ENCODE data around the gene PACC1. TPM values are rescaled to one million over a fixed set of nuclear protein-coding genes. Genes with fewer than 3 reads are reported as not detected.

The PACC1 gene
- total RNA-seq, 2 experiments from 2014 or later, result 11.1 to 11.7 TPM

GRCh38 chr1:212366901-212367300, 47.8 kb downstream of the PACC1 start:
- TF ChIP-seq CTCF (IDR thresholded peaks at IDR 0.05), result no peak
- ATAC-seq (no peak), DNase-seq (no peak)
- Mint-ChIP-seq H3K27me3 (no peaks in the 10 kb centered on the region), H3K4me3 (no peak overlapping the region), H3K9me3 (peaks cover 3% of the 10 kb centered on the region), H3K27ac (no peak overlapping the region), H3K4me1 (ENCODE audit: low read depth) (no peaks in the 10 kb centered on the region), H3K36me3 (ENCODE audit: low read depth) (peaks cover 42% of the 10 kb centered on the region)
- CTCF ChIA-PET, result interaction anchor here (0.9 to 10.8 kb wide), 16 partner anchors 10 to 686 kb away, joined by 3 to 134 read pairs (median 10); partner anchors contain the start of genes DTL and INTS7
- POLR2A ChIA-PET, result interaction anchor here (0.9 to 1.0 kb wide), 2 partner anchors 10 to 331 kb away, joined by 3 read pairs; partner anchors contain the start of genes DTL and INTS7
- intact Hi-C loops (cut with micrococcal nuclease), result loop anchor here (5.0 kb wide), 2 partner anchors 90 to 310 kb away; no protein-coding TSS in a partner anchor

- intact Hi-C loops (cut with micrococcal nuclease), result loop anchor here (5.0 kb wide), 2 partner anchors 92 to 308 kb away; no protein-coding TSS in a partner anchor
- ChIA-PET POLR2A (interaction anchor here (2.1 kb wide), 1 partner anchor 330 kb away, joined by 7 read pairs; the partner anchor contains the start of genes DTL and INTS7), CTCF (interaction anchor here (1.2 to 10.8 kb wide), 7 partner anchors 9 to 330 kb away, joined by 3 to 134 read pairs (median 11); partner anchors contain the start of genes DTL and INTS7)
- no peak overlapping the region for H3K4me3 Mint-ChIP-seq
- DNase-seq (no peak), ATAC-seq (no peak)
- H3K4me1 Mint-ChIP-seq (ENCODE audit: low read depth), result peaks cover 5% of the 10 kb centered on the region
- H3K36me3 Mint-ChIP-seq (ENCODE audit: low read depth), result peaks cover 43% of the 10 kb centered on the region
- no peaks in the 10 kb centered on the region for H3K27me3 Mint-ChIP-seq
- no peak overlapping the region for H3K27ac Mint-ChIP-seq
- no peak for TF ChIP-seq CTCF (IDR thresholded peaks at IDR 0.05)
- peaks cover 3% of the 10 kb centered on the region for H3K9me3 Mint-ChIP-seq
Measured at GRCh38 chr1:212364985-212365384, 49.7 kb downstream of the PACC1 start.

GRCh38 chr1:212359794-212360479, 54.7 kb downstream of the PACC1 start:
- Mint-ChIP-seq H3K4me3 (no peak overlapping the region), H3K36me3 (ENCODE audit: low read depth) (peaks cover 38% of the 10 kb centered on the region), H3K27me3 (no peaks in the 10 kb centered on the region), H3K27ac (peak overlapping the region; percentile 82), H3K9me3 (no peaks in the 10 kb centered on the region), H3K4me1 (ENCODE audit: low read depth) (peaks cover 11% of the 10 kb centered on the region)
- POLR2A ChIA-PET, result interaction anchor here (0.6 to 0.7 kb wide), 2 partner anchors 13 to 21 kb away, joined by 3 read pairs; no protein-coding TSS in a partner anchor
- DNase-seq (peak; percentile 55), ATAC-seq (peak; percentile 87)
- TF ChIP-seq CTCF (IDR thresholded peaks at IDR 0.05), result no peak
- intact Hi-C loops (cut with micrococcal nuclease), result no loop called here
- CTCF ChIA-PET, result interaction anchor here (0.8 to 10.8 kb wide), 3 partner anchors 69 to 679 kb away, joined by 3 to 134 read pairs (median 3); no protein-coding TSS in a partner anchor

GRCh38 chr1:212355230-212355969, 59.3 kb downstream of the PACC1 start:
- DNase-seq, result no peak
- Mint-ChIP-seq H3K36me3 (ENCODE audit: low read depth) (peaks cover 34% of the 10 kb centered on the region), H3K27ac (no peak overlapping the region), H3K9me3 (no peaks in the 10 kb centered on the region), H3K4me1 (ENCODE audit: low read depth) (peaks cover 12% of the 10 kb centered on the region), H3K27me3 (no peaks in the 10 kb centered on the region), H3K4me3 (no peak overlapping the region)
- POLR2A ChIA-PET, result interaction anchor here (0.6 kb wide), 1 partner anchor 346 kb away, joined by 3 read pairs; no protein-coding TSS in a partner anchor
- intact Hi-C loops (cut with micrococcal nuclease), result no loop called here
- ATAC-seq, result no peak
- no peak for TF ChIP-seq CTCF (IDR thresholded peaks at IDR 0.05)
- CTCF ChIA-PET, result interaction anchor here (1.2 to 2.0 kb wide), 5 partner anchors 10 to 675 kb away, joined by 4 to 6 read pairs (median 4); partner anchors contain the start of genes DTL and INTS7
